Measurements from ENCODE around the gene VPS26A. TPM values are rescaled to one million over a fixed set of nuclear protein-coding genes. Genes with fewer than 3 reads are reported as not detected.
A peak's percentile ranks its signal among the peaks of the same experiment; 100 is the strongest.

The VPS26A gene
- 62.2 TPM for total RNA-seq

DNA sequence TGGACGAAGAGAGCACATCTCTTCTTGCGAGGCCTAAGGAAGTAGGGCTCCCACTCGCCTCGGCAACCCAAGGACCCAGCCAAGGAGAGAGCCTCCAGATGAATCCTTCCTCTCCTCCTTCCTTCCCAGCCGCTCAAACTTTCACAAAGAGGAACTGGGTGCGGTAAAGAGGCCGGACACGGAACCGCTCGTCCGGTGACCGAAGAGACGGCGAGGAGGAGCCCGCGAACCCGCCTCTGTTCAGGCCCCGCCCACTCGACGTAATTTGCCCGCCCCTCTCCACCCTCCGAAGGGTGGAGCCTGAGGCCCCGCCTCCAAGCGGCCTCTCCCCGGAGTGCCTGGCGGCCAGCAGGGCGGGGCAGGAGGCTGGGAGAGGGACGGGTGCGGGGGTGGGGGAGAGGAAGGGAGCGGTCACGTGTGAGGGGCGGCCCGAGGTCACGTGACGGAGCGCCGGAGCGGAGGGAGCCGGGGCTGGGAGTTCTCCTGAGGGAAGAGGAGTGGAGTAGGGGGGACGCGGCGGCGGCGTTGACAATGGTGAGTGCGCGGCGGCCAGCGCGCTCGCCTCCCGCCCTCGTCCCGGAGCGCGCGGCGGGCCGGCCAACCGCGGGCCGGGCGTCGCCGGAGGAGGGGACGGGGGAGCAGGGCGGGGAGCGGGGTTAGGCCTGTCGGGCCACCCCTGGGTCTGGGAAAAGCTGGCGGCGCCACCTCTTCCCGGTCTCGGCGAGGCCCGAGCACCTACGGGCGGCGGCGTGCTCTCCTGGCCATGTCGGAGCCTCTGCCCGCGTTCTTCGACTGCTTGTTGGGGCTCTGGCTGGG lies at the start of gene VPS26A:
Gene VPS26A (plus strand): TSS at position 432 of the 816 bp plus-strand sequence. CDS start 100 bp downstream, at position 532.
- peak; percentile 98 for DNase-seq

DNA sequence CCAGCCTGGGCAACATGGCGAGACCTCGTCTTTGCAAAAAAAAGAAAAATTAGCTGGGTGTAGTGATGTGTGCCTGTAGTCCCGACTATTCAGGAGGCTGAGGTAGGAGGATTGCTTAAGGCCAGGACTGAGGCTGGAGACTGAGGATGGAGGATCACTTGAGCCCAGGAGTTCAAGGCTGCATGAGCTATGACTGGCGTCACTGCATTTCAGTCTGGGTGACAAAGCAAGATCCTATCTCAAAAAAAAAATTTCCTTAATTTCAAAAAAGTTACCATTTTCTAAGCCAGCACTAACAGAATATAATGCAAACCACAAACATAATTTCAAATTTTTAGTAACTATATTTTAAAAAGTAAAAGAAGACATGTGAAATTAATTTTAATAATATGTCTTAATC lies 49.4 kb upstream of the VPS26A start:
- no peak for DNase-seq

GRCh38 chr10:69075431-69075830 lies 48.5 kb upstream of the VPS26A start:
- no peak for DNase-seq

GRCh38 chr10:69078311-69078710 lies 45.7 kb upstream of the VPS26A start:
- DNase-seq: no peak

DNA sequence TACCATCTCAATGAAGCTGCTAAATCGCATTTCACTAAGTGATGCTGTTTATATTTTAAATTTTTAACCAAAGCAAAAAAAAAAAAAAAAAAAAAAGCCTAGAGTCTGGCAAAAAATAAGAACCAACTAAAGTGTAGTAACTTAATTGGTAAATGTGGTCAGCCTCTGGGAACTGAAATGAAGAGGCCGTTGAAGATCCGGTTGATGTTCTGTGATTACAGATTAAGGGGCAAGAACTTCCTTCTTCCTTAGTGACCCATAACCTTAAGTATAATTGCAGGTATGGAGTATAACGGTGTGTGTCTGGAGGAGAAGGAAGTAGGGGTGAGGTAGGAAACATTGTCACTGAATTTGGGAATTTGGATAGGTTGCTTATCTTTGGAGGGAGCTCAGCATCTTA lies 43.8 kb upstream of the VPS26A start:
- no peak for DNase-seq

GRCh38 chr10:69086001-69086509 lies 37.9 kb upstream of the VPS26A start:
- DNase-seq: no peak

GRCh38 chr10:69087590-69088470 lies 36.1 kb upstream of the VPS26A start, which contains the start of gene SRGN:
Gene SRGN, plus strand, starts transcription at chr10:69088103. Its CDS starts 55 bp downstream, at chr10:69088158.
- DNase-seq: peak; percentile 30

DNA sequence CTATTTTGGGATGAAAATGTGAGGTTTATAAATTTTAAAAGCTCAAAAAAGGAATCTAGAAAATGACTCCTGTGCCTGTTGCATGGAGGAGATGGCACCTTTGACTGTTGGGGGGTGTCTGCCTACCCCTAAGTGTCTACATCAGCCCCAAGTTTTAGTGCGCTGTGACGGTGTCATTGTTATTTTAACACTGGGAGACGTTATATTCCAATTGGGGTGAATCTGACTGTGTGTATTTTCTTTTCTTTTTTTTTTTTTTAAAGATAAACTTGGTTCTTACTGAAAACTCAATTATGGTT lies 35.6 kb upstream of the VPS26A start:
- DNase-seq: no peak

DNA sequence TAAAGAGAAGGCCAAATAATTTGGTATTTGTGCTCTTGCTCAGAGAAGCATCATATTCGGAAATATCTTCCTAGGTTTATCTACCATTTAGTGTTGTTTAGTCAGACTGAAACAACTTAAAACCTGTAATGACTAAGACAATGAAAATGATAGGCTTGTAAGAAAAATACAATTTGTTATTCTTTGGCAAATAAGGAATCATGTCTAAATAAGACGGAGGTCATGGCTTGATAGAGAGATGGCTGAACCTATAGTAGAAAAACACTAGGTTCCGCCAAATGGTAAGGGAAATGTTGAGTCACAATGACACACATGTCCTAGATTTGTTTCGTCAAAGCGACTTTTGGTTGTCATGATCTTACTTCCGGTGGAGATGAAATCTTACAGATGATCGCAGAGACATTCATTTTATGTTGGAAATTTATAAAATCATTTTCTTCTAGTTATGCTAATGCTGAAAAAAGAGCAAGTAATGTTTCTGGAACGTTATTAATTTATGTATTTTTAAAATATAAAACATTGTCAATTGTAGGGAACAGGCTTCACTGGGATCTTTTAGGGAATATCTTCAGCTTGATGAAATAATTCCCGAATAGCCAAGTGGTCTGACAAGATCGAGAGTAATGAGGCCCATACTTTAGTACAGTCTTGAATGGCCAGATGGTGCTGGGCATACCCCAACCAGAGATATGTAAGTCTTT lies 35.0 kb upstream of the VPS26A start:
- no peak for DNase-seq

DNA sequence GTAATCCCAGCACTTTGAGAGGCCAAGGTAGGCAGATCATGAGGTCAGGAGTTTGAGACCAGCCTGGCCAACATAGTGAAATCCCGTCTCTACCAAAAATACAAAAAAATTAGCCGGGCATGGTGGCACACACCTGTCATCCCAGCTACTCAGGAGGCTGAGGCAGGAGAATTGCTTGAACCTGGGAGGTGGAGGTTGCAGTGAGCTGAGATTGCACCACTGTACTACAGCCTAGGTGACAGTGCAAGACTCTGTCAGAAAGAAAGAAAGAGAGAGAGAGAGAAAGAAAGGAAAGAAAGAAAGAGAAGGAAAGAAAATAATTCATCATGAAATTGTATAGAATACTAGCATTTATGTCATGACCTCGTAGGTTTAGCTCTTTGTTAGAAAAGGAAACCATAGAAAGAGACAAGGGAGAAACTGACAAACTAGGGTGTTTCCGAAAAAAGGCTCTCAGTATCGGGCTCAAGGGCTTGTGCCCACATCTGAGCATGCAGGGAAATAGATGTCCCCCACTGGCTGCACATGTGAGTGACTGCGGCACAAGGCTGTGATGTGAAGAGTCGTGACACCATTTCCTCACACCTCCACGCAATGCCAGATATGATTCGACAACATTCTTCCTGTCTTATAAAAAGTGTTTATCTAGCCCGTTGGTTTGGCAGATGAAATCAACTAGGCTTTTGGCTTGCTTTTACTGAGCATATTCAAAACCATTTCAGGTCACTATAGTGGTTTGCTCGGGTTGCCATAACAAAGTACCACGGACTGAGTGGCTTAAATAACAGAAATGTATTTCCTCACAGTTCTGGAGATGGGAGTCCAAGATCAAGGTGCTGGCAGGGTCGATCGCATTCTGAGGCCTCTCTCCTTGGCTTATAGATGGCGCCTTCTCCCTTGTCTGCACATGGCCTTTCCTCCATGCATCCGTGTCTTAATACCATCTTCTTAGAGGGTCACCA lies 34.1 kb upstream of the VPS26A start:
- no peak for DNase-seq

DNA sequence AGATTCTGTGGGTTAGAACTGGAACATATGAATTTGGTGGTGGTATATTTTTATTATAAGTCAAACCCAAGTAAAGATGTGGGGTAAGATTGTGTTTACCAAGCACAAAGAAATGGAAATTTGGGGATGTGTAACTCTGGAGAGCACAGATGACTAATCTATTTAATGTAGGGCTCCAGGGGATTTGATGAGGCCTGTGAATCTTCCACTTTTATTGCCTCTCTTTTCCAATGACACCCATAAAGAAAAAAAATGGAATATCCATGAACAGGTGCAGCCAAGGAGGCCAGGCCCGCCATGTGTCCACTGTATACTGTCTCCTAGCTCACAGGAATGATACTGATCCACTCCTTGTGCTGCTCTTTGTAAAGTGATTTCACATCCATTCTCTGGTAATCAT lies 33.3 kb upstream of the VPS26A start:
- DNase-seq: no peak

GRCh38 chr10:69091143-69091651 lies 32.8 kb upstream of the VPS26A start:
- DNase-seq: no peak

GRCh38 chr10:69092959-69093850 lies 30.8 kb upstream of the VPS26A start:
- DNase-seq: peak; percentile 34

GRCh38 chr10:69093933-69094332 lies 30.0 kb upstream of the VPS26A start:
- DNase-seq: no peak

GRCh38 chr10:69096045-69096444 lies 27.9 kb upstream of the VPS26A start:
- no peak for DNase-seq

DNA sequence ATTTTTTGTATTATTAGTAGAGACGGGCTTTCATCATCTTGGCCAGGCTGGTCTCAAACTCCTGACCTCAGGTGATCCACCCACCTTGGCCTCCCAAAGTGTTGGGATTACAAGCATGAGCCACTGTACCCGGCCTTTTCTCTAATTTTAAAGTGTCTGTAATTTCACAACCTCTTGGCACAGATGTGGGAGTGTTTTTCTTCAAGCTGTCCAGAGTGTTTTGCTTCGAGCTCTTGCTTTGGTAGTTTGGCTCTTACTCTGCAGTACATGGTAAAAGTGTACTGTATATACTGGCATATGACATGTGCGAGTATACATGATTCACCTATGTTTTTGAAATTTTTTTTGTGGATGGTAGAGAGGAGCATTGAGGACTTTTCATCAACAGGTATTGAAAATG lies 26.2 kb upstream of the VPS26A start:
- no peak for DNase-seq

- no peak for DNase-seq
These were observed 23.7 kb upstream of the VPS26A start for GRCh38 chr10:69100136-69100872.

DNA sequence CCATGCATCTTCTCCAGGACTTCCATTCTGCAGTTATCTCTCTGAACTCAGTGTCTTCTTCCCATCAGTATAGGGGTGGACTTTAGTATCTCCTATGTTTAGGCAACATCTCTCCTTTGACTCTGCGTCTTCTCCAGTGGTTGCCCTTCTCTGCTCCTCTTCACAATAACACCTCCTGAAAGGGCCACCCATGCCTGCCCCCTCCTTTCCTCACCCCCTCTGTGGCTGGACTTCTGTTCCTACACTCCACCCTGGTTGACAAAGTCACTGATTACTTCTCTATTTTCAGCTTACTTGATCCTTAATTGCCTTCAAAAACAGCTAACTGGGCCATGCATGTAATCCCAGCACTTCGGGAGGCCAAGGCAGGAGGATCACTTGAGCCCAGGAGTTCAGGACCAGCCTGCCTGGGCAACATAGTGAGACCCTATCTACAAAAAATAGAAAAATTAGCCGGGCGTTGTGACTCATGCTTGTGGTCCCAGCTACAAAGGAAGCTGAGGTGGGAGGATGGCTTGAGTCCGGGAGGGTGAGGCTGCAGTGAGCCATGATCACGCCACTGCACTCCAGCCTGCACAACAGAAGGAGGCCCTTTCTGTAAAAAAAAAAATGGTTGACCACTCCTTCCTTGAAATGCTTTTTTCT lies 22.4 kb upstream of the VPS26A start:
- DNase-seq: no peak

DNA sequence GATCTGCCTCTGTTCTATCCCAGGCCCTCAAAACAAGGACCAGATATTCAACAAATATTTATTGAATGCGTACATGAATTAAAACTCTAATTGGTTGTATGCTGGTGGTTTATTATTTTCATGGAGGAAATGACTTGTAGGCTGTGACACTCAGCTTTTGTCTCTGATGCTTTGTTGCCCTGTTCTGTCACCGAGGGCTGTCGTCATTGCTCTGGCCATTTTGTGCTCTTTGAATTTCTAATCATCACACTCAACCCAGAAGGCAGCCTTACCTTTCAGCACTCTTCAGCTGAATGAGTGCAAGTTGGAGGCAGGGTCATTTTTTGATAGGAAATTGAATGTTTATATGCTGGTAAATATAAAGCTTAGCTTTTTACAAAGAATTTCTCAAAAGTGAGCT lies 21.5 kb upstream of the VPS26A start:
- DNase-seq: no peak
